ENCODE data around the gene NOL4L.

The NOL4L gene

DNA sequence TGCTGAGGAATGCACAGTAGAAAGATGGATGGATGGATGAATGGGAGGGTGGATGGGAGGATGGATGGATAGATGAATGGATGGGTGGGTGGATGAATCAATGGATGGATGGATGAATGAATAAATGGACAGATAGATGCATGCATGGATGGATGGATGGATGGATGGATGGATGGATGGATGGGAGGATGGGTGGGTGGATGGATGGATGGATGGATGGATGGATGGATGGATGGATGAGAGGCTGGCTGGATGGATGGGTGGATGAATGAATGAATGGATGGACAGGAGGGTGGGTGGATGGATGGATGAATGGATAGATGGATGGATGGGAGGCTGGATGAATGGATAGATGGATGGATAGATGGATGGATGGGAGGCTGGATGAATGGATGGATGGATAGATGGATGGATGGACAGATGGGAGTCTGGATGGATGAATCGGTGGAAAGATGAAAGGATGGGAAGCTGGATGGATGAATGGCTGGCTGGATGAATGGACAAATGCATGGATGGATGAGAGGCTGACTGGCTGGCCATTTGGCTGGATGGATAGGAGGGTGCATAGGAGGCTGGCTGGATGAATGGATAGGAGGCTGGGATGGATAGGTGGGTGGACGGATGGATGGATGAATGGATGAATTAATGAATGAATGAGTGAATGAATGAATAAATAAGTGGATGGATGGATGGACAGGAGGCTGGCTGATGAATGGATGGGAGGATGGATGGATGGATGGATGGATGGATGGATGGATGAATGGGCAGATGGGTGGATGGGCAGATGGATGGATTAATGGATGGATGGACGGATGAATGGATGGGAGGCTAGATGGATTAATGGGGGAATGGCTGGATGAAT is 28.3 kb upstream of the NOL4L start:
- DNase-seq = no peak

DNA sequence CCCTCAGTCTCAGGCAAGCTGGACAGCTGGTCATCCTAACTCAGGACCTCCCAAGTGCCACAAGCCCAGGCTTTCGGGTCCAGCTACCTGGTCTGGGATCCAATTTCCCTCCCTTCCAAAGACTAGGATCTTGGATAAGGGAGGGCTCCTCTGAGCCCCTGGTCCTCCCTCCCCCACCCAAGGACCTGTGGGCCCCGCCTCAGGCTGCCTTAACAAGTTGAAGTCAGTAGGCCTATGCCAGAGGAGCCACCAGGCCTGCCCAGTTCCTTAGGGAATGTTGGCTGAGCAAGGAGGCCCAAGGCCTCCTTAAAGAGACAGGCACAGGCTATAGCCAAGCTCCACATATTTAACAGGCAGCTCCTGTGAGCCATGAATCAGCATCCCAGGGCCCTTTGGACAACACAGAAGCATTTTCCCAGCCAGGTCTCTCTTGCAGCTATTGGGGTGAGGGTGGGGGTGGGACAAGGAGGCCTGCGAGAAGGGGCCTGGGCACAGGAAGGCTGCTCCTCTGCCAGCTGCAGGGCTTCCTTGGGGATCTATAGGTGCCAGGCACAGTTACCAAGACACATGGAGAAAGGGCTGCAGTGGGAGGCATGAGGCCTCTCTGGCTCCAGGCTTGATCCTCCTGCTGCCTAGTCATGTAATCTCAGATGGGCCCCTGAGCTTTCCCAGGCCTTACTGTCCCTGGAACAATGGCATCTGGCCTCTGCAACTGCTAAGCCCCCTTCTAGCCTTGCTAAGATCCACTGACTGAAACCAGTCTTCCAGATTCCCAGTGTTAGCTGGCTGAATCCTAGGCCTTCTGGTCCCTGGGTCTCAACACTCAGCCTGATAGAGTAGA is 27.4 kb upstream of the NOL4L start:
- DNase-seq = no peak

DNA sequence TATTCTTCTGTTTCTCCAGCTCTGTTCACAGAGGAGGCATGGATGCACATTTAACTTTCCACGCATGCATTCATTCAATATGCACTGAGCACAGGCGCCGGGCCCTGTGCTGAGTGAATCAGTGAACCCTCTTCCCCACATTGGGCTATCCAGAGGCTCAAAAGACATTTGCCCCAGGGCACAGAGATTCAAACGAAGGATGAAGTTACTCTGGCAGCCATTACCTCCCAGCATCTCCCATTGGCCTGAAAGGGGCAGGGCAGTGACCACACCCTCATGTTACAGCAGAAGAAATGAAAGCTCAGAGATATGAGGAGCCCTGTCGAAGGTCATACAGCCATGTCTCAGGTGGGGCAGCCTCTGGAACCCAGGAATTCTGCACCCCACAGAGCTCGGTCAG is 26.7 kb upstream of the NOL4L start:
- no peak for DNase-seq

DNA sequence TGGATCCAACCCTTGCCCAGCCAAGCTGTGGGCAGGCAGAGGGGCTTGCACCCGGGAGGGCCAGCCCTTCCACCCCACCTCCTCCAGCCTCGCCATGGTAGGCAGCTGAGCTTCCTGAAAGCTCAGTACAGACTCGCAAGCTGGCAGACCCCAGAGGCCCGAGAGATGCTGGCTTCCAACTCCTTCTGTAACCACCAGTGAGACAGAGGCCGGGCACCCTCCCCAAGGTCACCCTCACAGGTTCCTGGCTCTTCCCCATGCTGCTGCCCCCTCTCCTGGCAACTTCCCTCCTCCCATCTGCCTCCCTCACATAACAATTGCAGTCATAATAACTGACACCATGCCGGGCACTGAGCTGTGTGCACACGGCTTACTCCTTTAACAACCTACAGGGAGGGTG is 26.2 kb upstream of the NOL4L start:
- DNase-seq = no peak

DNA sequence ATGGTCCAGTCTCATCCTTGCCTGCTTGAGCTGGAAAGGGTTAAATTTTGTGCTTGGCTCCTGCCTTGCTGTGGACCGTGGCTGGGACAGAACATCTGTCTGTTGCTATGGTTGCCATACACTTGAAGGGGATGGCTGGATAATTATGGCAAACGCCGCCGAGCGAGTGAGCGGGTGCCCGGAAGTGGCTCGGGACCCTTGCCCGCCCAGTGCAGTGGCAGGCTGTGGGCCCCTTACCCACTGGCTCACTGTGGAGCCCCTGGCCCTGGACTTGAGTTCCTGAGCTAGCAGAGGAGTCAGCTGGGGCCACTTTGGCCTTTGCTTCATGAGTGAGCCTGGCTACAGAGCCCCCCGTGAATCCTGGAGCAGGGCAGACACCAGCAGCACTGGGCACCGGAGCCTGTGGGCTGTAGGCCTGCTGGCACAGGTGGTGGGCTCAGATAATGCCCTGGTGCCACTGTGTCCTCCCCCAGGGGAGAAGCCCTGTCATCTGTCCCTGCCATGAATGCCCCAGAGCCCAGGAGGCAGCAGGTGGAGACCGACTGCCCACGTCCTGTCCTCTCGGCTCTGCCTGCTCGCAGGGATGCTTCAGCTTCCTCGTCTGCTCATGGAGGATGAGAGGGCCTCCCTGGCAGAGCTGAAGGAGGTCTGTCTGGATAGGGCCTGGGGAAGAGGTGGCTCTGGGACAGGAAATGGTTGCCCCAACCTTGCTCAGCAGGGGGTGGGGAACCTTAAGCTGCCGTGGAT is 25.5 kb upstream of the NOL4L start:
- no peak for DNase-seq

DNA sequence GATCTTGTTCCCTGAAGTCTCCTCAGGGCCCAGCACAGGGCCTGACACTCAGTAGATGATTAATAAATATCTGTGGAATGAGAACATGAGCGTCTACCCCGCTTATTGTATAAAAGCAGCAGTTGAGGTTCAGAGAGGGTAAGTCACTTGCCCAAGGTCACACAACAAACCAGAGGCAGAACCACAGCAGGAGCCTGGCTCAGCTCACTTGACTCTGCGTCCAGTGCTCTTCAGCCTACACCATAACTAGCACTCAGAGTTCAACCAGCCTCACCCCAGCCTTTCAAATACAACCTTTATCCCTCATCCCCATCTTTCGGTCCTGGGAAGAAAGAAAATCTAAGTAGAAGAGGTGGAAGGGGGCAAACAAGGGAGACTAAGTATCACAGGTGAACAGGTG is 24.9 kb upstream of the NOL4L start:
- DNase-seq = no peak

DNA sequence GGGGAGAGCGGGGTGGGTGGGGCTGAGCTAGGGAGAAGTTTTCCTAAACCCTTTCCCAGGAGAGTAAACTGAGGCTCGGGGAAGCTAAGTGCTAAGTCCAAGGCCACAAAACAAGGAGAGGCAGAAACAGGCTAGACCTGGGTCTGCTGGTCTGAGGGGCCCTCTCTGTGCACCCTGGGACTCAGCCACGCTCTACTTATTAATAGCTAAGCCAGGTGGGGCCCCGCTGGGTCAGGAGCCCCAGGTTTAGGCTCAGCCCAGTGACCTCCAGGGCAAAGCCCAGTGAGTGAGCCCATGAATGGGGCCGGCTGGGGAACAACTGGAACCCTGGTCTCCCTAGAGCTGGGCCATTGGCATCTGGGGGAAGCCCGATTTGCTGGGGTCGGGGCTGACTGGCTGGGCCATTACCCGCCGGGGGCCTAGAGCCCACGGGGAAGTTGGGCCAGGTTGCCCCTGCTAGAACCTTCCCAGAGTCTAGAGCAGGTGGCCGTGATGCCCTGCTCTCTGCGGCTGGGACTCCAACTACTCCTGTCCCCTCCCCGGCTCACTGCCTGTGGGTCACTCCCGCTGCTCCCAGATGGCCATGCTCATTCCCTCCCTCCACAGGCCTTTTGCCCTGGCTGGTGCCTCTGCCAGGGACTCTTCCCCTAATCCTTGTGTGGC is 24.1 kb upstream of the NOL4L start:
- DNase-seq = no peak

DNA sequence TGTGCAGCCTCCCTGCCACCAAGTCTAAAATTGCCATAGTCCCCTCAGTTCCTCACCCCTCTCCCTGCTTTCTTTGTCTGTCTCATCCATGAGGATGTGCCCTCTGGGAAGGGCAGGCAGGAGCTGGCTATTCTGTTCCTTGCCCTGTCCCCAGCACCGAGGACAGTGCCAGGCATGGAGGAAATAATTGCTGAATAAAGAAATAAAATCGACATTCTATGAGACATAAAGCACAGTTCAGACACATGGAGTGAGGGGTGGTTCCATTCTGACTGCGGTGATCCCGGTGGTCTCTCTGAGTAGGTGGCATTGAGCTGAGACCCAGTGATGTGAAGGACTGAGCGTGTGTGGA is 23.5 kb upstream of the NOL4L start:
- DNase-seq = no peak

DNA sequence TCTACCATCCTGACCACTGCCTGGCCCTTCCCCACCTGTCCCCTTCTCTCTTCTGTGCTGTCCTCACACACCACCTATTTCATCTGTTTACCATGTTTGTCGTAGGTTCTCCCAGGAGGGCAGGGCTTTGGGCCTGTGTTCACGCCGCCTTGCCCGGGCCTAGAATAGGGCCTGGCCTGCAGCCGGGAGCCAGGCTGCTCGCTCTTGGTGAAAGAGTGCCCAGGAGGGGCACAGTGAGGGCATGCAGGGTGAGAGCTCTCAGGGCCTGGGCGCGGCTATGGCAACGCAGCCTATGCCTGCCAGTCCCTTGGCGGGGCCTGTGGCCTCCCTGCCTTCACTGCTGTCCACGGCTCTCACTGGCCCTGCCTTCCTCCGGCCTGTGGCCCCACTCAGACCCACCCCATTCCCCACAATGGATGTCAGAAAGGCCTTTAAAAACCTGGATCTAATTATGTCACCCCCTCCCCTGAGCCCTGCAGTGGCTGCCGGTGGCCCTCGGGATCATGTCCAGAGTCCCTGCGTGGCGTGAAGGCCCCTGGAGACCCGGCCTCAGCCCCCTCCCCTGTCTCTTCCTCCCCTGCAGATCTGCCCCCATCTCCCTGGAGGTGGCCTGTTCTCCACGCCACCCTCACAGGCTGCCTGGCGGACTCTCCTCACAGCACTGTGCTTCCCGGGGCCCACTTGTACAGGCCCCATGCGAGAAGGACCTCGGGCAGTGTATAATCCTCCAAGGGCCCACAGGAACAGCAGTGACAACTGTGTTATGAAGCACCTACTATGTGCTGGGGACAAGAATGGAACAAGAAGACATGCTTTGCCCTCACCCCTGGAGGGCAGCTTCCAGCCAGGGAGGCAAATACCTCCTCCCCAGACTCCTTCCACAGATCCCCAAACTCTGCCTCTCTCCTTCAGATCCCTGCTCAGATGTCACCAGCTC is 22.9 kb upstream of the NOL4L start:
- no peak for DNase-seq

DNA sequence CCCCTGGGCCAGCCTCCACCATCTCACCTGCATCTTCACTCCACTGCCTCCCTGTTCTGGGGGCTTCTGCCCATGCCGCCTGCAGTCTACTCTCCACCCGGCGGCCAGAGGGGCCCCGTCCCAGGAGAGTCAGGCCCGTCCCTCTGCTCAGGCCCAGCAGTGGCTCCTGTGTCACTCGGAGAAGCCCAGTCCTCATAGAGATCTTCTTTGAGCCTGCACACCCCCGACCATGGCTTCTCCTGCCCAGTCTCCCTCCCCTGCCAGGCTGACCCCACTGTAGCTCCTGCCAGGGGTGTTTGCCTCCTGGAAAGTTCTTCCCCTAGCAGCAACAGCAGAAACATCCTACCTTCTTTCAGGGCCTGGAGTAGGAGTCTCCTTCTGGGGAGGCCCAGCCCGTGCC is 22.2 kb upstream of the NOL4L start:
- no peak for DNase-seq

DNA sequence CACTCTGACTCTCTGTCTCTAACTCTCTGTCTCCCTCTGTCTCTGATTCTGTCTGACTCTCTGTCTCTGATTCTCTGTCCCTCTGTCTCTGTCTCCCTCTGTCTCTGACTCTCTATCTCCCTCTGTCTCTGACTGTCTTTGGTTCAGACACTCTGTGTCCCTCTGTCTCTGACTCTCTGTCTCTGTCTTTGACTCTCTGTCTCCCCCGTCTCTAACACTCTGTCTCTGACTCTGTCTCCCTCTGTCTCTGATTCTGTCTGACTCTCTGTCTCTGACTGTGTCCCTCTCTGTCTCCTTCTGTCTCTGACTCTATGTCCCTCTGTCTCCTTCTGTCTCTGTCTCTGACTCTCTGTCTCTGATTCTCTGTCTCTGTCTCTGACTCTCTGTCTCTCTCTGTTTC is 21.7 kb upstream of the NOL4L start:
- no peak for DNase-seq

DNA sequence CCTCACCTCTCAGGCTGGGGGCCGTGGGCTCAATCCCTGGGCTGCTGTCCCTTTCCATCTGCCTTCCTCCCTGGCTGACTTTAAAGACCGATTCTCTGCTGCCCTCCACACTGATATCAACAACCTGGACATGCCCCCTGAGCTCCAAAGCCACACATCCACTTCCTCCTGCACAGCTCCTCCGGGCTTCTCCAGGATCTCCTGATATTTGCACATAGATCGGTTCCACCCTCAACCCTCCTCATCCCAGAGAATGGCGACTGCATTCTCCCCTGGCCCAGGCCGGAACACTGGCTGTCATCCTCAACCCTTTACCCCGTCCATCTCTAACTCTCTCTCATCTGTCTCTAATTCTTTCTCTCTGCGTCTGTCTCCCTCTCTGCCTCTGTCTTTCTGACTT is 21.0 kb upstream of the NOL4L start:
- DNase-seq = no peak

DNA sequence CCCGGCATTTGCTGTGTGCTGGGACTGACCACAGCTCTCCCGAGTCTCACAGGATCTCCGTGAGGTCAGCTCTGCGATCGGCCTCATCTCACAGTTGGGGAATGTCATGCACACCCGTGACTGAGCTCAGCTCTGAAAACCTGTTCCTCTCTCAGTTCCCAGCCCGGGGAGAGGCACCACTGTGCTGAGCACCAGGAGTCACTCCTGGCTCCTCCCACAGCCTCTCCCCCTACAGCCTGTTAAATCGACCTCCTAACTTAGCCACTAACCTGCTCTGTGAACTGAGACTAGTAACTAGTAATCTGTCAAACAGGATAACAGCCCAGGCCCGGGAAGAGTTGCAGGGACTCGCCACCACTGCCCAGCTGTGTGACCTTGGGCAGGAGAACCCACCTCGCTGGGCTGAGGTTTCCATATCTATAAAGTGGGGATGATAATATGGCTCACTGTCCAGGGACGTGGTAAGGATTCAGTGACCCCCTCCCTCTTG is 20.1 kb upstream of the NOL4L start:
- no peak for DNase-seq

DNA sequence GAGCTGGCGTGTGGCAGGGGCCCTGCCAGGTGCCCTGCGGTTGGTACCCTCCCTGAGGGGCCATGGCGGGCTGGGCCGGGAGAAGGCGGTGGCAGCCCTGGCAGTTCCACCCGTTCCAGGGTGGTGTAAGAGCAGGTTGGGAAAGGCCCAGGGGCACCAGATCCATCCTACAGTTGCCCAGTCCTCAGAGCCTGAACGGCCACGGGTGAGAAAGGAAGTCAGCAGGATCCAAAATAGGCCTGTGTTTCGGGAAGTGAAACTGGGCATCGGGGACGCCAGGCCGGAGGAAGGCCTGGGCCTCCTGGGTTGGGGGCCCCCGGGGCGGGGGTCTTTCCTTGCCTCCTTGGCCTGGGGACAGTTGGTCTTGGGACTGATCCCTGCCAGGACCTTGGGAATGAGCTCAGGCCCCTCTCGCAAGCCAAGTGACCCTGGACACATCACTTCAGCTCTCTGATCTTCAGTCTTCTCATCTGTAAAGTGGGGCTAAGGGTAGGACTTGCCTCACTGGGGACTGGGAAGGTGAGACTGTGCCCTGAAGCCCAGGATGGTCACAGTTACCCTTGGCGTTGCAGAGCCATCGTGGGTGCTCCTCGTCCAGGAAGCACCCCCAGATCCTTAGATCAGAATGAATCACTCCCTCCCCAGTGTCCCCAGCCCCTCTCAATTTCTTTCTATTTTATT is 18.1 kb upstream of the NOL4L start:
- DNase-seq = no peak

DNA sequence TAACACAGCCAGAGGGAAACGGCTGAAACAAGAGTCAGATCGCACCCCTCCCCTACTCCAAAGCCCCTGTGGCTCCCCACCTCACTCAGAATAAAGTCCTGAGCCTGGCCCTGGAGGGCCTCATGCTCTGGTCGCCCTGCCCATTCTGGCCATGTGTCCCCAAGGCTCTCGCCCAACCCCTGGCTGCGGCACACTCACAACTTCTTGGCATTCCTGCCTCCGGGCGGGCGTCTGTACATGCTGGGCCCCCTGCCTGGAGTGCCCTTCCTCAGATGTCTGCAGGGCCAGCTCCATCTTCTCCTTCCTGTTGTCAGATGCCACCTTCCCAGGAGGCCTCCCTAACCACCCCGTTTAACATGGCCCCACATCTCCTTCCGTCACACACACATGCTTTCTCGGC is 17.1 kb upstream of the NOL4L start:
- DNase-seq = no peak

DNA sequence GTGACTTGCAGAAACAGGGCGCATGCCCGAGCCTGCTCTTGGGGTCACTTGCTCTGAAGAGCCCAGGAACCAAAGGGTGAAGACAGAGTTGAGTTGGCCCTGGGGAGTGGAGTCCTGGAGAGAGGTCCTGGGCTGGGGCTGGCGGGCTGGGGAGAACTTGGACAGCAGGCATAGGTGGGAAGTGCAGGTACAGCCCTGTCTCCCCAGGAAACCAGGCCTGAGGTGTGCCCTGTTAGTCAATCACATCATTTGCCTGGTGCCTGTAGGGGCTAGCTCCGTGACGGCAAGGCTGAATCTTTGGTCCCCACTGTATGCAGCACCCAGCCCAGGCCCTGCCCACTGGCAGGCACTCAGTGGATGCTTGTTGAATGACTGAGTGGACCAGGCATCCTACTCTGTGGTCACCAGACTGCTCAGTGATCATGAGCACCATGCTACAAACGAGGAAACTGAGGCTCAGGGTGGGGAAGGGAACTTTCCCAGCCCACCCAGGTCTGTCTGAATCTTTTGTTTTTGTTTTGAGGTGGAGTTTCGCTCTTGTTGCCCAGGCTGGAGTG is 15.6 kb upstream of the NOL4L start:
- DNase-seq = no peak

DNA sequence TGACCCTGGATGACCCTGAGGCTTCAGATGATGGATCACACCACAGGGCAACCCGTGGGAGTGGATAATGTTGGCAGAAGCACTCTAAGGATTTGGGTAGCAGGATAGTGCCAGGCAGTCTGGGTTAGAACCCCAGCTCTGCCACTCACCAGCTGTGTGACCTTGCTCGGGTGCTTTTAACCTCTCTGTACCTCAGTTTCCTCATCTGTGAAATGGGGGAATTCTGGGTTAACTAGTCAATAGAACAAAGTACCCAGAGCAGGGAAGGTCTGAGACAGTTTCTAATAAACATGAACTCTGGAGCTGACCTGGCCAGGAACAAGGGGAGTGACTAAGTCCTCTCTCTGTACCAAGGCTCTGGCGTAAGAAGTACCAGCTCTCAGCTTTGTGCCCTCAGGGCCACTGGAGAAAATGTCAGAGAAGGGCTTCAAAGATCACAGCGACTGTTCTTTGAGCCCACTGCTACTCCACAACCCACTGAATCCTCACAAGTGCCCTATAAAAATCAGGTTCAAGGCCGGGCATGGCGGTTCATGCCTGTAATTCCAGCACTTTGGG is 14.7 kb upstream of the NOL4L start:
- no peak for DNase-seq

DNA sequence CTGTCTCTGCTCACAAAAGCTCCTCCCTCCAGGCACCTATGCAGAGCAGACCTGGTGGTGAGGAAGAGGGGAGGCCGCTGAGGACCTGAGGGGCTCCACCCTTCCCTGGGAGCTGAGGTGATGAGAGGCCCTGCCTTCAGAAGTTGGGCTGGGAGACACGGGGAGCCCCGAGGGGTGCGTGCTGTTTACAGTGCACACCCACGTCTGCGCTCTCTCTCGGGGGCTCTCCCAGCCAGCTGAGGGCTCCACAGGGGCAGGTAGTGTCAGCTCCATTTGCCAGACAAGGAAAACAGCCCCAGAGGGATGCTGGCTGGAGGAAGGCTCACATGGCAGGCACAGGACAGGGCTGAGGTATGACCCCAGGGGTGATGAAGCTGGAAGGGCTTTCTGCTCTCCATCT is 13.5 kb upstream of the NOL4L start:
- DNase-seq = no peak

DNA sequence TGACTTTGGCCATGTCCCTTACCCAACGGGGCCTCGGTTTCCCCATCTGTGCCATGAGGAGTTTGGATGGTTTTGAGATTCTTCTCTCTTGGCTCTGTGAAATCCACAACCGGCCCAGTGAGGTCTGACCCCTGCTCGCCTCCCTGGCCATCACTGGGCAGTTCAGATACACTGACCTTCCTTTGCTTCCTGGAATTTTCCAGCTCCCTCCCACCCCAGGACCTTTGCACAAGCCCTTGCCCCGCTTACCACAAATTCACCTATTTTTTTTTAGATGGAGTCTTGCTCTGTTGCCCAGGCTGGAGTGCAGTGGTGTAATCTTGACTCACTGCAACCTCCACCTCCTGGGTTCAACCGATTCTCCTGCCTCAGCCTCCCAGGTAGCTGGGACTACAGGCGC is 12.6 kb upstream of the NOL4L start:
- DNase-seq = no peak

DNA sequence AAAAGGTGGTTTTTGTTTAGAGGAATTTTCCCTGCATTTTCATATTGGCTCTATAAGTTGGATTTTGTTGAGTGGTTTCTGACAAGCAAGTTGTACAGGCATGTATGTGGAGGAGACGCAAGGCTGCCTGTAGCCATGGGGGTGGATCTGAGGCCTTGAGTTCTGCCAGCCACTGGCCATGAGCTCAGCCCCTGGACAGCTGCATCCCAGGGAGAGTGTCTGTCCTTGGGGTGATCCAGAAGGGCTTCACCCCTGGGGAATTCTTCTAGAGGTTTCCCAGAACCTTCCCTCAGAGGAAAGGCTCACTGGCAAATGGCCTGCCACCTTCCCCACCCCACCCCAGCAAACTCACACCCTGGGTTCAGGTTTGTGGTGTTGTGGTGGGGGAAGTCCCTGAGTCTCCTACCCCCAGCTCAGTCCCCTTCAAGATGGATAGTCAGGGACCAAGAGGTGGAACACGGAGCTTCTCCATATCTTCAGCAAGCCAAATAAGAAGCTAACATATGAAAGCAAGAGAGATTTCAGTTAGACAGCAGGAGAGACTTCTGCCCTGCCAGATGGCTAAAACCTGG is 11.6 kb upstream of the NOL4L start:
- no peak for DNase-seq

All from activated CD4-positive, alpha-beta T cell treated with anti-CD3 and anti-CD28 coated beads, Interleukin-10, Interleukin-2, amounts not matched to agents 100 ng/mL and 50 ng/mL, durations not matched to agents 16 hours and 8 hours (primary cell).